Measurements from ENCODE around the gene FAM53B.
A peak's percentile ranks its signal among the peaks of the same experiment; 100 is the strongest.

The FAM53B gene

DNA sequence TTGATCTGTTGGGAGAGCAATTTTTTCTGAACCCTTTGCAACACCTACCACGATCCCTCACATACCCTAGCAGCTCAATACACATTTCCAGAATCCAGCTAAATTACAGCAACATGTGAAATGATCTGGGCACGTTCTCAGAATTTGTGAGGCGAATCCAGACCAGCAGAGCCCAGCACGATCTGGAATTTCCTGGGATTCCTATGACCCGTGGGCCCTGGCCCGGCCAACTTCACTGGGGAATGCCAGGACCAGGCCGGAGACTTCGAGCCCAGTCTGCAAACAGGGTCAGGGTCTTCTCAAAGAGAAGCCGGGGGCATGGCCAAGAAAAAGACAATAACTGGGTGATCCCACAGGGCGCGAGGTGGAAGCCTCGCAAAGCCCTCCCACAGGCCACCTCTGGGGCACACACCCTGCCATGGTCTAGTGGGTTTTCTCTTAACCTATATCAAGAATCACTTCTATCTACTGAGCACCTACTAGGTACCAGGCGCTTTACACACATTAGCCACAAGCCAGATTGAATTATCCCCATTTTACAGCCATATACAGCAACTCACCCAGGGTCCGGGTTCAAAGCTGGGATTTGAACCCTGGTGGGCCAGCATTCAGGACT, 33.8 kb downstream of the FAM53B start:
- no peak for DNase-seq (ENCODE audit: low read depth in 3 of 3, low spot score in 1 of 3)

DNA sequence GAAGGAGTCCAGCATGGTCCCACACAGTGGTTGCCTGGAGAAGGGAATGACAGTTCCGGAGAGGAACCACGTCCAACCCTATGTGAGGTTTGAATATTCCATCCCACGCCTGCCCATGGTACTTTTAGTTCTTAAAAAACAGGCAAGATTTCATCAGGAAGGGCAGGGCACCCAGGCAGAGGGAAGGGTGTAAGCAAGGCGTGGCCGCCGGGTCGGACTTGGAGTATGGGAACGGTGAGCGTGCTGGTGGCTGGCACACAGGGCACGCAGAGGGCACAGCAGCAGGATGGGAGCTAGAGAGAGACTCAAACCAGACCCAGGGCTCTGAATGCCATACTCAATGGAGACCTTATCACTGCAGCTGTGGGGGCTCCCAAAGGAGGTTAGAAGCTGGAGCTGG, 34.3 kb downstream of the FAM53B start:
- DNase-seq (ENCODE audit: low read depth in 3 of 3, low spot score in 1 of 3) = no peak

DNA sequence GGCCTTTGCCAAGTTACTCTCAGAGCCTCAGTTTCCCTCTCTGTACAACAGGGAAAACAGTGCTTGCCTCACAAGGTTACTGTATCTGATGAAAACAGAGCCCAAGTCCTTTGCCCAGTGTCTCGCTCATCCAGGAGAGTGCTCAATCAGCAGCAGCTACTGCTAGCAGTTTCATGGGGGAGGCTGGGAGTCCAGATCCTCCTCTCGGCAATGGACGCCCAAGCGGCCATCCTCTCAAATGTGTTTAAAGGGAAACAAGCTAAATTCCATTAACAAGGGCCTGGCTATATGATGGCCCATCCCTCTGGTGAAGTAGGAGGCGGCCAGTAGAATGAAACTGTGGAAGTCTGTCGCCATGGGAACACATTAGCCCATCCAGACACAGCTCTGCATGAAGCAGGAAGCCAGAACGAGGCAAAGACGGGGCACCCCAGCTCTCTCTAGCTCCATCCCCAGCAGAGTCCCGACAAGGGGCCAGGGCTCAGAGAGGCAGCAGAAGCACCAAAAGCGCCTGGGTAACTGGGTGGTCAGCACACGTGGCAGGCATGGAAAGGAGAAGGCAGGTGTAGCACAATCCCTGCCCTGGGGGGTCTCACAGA, 35.2 kb downstream of the FAM53B start:
- DNase-seq (ENCODE audit: low read depth in 3 of 3, low spot score in 1 of 3) = no peak

DNA sequence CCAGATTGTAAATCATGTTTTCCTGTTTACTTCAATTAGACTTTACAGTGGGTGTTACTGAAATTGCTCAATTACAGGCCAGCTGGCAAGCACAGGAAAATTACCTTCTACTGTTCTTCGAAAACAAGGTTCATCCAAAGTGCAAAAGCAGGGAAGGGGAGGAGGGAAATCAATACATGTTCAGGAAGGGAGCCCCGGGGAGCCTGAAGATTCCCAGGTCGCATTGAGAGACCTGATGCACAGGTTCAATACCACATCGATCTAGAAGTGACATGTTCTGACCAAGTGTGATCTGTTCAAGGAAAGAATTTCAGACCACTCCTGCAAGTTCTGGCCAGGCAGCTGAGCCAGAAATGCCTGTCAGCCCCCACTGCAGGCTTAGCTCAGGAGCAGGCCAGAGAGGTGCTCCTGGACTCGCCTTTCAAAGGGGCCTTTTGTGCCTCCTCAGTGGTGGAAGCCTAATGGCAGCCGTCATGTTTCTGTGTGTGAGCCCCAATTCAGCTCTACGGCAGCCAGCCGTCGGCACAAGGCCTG, 35.9 kb downstream of the FAM53B start:
- DNase-seq (ENCODE audit: low read depth in 3 of 3, low spot score in 1 of 3) = no peak

DNA sequence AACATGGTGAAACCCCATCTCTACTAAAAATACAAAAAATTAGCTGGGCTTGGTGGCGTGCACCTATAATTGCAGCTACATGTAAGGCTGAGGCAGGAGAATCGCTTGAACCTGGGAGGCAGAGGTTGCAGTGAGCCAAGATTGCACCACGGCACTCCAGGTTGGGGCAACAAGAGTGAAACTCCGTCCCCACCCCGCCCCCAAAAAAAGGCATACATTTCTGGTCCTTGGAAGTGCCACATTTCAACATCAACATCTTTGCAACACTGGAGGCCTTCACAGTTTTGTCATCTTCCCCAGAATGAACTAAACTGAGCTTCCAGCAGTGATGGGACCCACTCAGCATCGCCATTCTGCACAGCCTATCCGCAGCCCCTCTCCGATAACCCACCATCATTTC, 36.6 kb downstream of the FAM53B start:
- DNase-seq (ENCODE audit: low read depth in 3 of 3, low spot score in 1 of 3) = no peak

DNA sequence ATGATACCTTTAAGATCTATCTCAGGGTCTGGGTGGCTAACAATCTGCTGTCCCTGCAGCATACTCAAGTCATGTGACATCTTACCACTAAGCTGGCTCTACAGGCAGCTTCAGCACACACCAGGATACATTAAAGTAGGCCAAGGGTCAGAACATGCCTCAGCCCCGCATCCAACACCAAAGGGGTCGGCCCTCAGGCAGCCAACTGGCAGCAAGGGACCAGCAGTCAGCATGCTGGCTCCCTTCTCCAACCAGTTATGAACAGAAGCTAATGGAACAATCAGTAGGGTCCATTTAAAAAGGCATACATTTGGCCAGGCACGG, 37.1 kb downstream of the FAM53B start:
- no peak for DNase-seq (ENCODE audit: low read depth in 3 of 3, low spot score in 1 of 3)

DNA sequence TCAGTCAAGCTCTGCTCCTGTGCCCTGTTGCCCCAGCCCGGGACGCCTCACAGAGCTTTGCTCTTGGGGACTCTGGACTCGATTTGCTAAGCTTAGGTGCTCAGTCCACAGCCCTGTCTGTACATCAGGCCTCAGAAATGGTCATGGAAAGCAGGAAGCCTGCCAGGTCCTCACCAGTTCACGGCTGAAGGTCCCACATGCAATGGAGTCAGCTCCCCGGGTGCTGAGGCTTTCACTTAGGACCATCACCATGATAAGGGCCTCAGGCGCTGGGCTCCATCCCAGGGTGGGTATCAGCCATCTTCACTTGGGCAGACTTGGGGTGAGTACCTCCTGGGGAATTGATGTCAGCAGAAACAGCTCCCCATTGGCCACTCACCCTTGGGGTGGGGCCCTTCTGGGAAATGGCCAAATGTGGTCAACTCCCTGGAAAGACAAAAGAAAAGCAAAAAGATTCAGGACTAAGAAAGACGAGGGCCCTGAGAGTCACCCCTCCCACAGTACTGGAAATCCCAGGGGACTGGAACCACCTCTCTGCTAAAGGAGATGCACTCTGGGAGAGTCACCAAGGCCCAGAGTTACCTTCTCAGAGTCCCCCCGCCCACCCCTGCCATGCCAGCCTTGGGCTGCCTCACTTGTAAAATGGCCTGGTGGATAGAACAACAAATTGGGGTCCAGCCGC, 37.6 kb downstream of the FAM53B start:
- no peak for DNase-seq (ENCODE audit: low read depth in 3 of 3, low spot score in 1 of 3)

DNA sequence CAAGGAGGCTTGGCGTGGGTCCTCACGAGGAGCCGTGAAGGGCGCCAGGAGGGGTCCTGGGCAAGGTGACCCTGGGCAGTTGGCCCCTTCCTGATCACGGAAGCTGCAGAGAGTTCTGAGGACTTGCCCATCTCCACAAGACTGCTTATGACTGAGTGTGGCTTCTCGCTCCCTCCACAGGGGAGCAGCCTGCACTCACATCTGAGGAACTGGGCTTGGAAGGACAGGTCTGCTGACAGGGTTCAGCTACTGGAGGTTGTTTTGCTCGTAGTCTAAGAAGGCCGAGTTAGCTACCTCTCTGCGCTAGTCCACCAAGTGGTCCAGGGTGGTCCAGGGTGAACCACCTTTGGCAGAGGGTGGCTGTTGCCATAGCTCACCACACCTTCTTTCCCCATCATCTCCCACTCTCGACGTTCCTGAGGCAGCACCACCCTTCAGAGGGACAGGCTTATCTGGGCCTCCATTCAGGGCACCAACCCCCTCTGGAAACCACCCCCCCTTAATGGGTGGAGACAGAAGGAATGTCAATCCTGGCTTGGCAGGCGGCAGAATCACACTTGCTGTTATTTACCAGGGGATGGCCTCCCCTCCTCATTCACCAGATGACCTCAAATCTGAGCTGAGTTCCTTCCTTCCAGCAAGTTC, 38.2 kb downstream of the FAM53B start:
- DNase-seq (ENCODE audit: low read depth in 3 of 3, low spot score in 1 of 3) = no peak

DNA sequence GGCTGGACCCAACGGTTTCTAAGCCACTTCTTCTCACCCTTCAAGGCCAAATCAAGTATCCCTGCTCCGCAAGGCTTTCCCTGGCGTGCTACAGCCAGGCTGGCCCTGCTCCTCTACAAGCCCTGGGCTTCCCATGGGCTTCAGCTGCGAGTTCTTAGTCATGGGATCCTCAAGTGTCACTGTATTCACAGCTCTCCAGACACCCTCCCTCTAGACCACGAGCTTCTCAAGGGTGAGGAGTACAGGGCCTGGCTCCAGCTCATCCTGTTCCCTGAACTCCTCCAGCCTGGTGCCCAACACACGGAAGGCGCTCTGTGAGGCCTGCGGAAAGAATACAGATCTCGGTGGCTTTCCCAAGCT, 38.8 kb downstream of the FAM53B start:
- no peak for DNase-seq (ENCODE audit: low read depth in 3 of 3, low spot score in 1 of 3)

DNA sequence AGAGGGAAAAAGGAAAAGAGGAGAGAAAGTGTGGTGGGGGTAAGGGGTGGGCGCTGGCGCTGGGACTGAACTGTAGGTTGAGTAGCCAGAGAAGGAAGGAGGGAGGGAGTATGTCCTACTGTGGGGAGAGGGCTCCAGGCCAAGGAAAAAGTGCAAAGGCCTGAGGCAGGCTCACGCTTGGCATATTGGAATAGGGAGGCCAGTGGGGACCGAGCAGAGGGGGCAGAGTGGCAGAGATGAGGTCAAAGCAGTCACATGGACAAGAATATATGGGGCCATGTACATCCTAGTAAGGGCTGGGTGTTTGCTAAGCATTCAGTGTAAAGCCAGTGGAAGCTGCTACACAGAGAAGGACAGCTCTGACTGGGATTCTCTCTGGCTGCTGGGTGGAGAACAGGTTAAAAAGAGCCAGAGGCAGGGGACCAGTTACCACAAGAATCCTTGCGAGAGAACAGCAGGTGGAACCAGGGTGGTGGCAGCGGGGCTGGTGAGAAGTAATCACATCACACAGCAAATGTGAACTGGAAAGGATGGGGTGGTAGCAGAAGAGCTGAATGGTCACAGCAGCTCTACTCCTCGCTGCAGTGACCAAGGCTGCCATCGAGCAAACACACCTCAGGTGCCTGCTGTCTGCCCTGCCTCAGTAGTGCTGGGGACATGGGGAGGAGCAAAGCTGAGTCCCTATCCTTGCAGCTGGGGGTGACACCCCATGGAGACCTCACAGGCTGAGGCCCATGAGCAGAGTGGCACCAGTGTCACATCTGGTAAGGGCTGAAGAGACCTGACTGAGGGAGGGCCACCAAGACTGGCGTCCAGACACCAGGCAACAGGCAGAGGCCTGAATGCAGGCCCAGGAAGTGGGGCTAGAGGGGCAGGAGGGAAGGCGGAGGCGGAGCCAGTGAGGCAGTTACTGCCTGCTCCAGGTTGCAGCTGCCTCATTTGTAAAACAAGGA, 39.5 kb downstream of the FAM53B start:
- DNase-seq (ENCODE audit: low read depth in 3 of 3, low spot score in 1 of 3) = no peak

DNA sequence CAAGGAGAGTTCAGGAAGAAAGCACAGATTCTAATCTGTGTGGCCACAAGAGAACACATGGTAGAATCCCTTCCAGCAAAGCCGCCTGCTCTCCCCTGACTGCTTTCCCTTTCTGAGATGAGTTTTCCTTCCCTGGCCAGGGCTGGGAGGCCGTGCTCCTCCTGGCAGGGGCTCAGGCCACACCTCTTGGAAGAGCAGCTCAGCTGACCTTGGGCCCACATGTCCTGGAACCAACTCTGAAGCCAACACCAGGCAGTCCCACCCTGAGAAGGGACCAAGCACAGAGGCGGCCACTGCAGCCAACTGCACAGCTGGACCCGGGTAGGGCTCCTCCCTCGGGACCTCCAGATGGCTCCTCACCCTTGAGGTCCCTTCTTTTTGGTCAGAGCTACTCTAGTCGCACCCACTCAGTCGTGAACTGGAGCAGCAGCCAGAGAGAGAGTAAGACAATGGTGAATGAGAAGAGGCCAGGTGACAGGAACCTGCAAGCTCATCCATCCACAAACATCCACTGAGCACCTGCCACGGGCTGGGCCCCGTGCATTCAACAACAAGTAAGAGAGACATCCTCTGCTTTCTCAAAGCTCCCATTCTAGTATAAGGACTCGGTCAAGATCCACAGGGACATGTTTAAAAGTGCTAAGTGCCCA, 40.3 kb downstream of the FAM53B start:
- no peak for DNase-seq (ENCODE audit: low read depth in 3 of 3, low spot score in 1 of 3)

DNA sequence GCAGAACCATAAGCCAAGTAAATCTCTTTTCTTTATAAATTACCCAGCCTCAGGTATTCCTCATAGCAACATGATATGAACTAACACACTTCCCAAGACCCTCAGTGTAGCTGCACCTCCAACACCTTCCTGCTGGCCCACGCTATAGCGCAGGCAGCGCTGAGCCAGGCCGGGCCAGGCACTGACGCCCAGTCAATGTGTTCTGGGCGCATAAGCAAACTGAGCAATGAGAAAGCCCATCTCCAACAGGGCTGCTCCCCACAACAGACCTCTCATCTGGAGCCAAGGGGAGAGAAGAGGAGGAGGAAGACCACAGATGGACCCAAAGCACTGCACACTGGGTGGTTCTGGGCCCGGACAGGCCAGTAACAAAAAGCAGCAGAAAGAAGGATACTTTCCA, 40.8 kb downstream of the FAM53B start:
- no peak for DNase-seq (ENCODE audit: low read depth in 3 of 3, low spot score in 1 of 3)

DNA sequence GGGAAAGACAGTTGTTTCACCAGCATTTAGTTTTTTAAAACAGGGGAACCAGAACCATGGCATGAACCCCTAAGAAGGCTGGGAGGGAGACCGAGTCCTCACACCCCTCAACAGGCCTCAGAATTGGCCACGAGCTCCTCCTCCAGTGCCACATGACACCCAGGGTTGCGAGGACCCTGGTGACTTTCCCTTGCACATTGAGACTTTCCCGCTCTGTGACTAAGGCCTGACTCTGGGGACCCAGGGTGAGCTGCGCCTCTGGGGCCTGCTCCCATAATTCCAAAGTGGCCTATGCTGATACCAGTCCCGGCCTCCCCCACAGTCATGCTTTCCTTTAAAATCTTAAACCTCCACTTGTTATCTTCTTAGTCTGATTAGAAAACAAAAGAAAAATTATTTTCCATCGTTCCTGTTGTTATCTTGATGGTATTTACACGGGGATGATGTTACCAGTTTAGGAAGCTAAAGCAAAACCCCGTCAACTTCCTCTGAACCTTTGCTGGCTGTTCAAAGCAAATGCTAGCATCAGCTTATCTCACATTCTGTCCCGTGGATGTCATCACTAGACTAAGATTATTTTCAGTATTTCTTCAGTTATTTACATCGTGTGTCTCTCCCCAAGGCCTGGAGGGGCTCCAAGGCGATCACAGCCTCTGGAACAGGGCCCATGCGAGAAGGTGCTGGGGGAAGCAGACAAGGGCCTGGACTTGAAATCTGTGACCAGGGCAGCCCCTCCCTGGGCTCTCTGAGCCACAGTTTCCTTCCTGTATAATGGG, 42.1 kb downstream of the FAM53B start:
- peak in 1 of 3 donors; percentile 33 for DNase-seq (ENCODE audit: low read depth in 3 of 3, low spot score in 1 of 3)

DNA sequence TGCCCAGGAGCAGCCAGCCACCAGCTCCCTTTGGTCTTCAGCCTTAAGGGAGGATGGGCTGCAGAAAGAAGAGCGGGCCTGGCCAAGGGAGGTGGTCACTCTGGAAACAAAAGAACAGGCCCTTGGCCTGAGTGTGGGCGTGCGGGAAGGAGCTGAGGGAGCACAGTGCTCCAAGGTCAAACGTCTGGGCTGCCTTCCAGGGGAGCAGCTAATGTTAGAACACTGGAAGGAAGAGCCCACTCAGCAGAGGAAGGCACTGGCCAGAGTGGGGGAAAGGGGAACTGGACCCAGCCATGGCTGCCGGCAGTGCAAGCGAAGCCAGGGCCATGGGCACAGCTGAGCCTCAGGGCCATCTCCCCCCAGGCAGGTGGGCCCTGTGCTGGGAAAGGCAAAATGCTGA, 42.7 kb downstream of the FAM53B start:
- no peak for DNase-seq (ENCODE audit: low read depth in 3 of 3, low spot score in 1 of 3)

DNA sequence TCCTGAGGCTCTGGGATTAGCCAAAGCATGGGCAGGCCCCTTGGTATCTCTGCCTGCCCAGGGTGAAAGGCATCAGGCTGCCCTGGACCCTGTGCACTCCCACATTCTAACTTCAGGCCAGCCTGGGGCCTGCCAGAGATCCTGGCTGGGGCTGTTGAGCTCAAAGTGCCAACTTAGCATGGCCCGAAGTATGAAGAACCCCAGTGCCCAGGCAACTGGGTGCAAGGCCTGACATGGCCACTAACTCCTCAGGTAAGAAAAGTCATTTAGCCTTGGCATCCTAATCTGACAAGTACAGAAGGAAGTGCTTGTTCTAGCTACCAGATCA, 43.2 kb downstream of the FAM53B start:
- DNase-seq (ENCODE audit: low read depth in 3 of 3, low spot score in 1 of 3) = no peak

DNA sequence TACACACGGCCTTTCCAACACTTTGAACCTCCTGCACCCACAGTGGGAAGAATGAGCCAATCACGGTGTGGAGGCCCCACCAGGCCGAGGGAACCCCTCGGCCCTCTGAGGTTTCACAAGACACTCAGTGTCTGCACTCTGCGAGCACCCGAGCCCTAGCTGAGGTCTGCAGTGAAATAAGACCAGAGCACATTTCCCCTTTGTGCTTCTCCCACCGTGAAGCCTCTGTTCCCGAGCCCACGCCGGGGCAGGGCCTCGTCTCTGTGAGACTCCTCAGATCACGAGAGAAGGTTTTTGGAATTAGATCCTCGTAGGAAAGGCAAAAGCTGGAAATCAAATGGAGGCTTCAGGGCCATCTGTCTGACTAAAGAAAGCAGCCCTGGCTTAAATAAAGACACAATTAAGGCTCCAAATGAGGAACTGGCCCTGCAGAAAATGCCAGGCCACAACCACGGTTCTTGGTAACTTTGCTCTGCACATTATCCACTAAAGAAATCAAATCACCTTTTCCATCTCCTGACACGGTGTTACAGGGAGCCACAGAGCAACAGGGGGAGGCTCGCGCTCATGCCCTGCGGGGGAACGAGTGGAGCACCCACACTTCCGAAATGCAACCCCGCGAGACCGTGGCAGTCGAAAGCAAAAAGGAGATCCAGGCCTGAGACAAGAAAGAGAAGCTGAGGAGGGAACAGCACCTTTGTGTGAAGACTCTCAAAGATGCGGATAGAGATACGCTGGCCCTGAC, 43.7 kb downstream of the FAM53B start:
- no peak for DNase-seq (ENCODE audit: low read depth in 3 of 3, low spot score in 1 of 3)

DNA sequence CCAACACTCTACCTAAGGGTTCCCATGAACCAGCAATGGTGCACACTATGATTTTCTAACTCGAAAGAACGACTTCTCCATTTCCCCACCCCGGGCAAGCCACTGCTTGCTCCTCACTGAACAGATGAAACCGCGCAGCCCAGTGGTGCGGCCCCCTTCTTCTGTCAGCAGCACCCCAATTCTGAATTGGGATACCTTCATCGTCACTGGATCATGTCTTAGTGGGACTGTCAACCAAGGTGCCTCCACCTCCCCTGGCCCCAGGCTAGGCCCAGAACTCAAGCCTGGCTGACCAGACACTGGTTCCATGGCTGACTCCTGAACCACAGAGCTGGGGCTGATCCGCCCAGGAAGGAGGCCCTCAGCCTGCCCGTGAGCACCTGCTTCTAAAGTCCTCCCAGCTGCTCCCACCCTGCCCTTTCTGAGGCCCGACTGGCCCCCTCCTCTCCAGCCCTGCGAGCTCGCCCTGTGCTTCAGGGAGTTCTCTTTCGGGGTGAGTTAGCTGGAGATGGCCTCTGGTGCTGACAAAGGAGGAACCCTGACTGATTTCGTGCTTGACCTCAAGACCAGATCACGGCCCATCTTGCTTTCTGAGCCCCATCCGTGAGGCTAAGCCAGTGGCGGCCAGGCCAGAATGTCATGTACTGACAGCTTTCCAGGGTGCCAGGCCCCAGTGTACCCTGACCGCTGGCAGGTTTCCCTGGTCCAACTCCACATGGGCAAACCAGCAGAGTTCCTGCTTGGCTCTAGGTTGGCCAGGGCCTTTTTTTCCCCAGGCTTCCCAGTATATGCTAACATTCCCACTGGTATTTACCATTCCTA, 44.5 kb downstream of the FAM53B start:
- DNase-seq (ENCODE audit: low read depth in 3 of 3, low spot score in 1 of 3) = no peak

Data from stimulated activated CD4-positive, alpha-beta T cell treated with anti-CD3 and anti-CD28 coated beads, TNF-alpha, amount 100 ng/mL, for 1 hour (primary cell).